ENCODE data around the gene GPC4. TPM values are rescaled to one million over a fixed set of nuclear protein-coding genes. Genes with fewer than 3 reads are reported as not detected.
"Not testable (repeated sequence)": the region's sequence is repeated elsewhere in the genome, so short reads cannot be mapped to it uniquely, and the experiment has no call there.

GPC4 gene
- polyA plus RNA-seq, 1 donor: 20.3 TPM

DNA sequence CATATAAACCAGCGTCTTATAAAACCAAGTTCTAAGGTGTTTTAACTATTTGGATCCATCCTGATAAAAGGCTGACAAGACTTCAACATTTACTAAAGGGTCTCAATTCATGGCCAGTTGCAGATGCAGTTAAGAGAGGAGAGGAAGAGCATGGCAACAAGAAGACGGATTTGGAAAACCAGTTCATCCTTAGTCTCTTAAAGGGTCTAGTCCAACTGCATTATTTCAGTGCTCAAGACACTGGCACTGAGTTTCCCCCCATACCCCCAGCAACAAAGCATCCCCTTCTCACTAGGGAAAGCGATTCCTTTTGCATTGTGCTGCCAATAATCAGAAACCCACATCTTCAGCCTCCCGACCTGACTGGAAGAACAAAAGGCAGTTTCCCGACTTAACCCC, 106.8 kb downstream of the GPC4 start:
- DNase-seq: no peak

- DNase-seq: no peak
Measured at GRCh38 chrX:133307637-133308498, 107.4 kb downstream of the GPC4 start.

GRCh38 chrX:133307094-133307493, 108.2 kb downstream of the GPC4 start:
- DNase-seq: no peak

DNA sequence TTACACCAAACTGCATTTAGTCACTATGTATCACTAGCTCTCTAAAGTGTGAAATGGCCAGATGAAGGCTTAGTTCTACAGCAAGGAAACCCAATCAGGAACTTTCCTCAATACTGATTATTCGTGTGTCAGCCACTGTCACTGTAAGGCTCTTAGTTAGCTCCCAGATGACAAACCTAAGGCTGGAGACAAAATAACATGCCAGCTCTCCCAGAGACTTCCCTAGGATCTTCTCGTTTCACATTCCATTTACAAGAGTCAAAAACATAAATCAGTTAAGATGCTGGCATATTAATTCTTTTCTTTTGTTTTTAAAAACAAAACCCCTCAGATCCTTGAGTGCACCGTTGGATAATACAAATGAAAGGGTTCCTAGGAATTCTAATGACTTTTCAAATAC, 109.0 kb downstream of the GPC4 start:
- no peak for DNase-seq

GRCh38 chrX:133305348-133305747, 109.9 kb downstream of the GPC4 start:
- no peak for DNase-seq

GRCh38 chrX:133302775-133303445, 112.4 kb downstream of the GPC4 start:
- no peak for DNase-seq

DNA sequence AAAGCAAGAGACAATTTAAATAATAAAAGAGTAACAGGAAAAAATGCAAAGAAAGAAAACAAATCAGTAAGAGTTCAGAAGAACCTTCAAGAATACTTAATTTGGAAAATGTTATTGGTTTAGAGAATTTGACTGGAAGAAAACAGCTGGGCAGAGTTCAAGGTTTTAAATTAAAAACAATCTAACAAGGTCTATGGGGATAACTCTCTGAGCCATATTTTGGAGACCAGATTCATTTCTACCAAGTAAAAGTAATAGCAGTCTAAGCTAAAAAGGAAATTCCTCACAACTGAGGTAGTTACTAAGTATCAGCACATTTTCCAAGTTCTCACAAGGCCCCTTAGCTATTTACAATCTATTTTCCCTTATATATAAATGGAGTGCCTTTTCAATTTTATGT, 114.7 kb downstream of the GPC4 start:
- DNase-seq: no peak

GRCh38 chrX:133297284-133297683, 118.0 kb downstream of the GPC4 start:
- no peak for DNase-seq

- DNase-seq: no peak
Measured at GRCh38 chrX:133294126-133294525, 121.2 kb downstream of the GPC4 start.

DNA sequence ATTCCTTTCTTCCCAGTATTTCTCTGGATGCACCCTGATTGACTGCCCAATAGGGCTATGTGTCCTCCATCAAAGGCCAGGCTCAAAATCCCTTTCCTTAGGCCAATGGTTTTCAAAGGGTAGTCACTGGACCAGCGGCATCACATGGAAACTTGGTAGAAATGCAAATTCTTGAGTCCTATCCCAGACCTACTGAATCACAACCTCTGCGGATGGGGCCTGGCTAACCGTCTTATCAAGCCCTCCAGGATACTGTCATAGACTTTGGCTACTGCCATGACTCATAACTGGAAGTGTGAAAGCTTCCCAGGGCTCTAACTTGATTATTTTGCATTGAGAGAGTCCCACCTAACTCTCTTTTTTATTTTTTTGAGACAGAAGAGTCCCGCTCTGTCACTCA, 125.2 kb downstream of the GPC4 start:
- no peak for DNase-seq

GRCh38 chrX:133287860-133288259, 127.4 kb downstream of the GPC4 start:
- no peak for DNase-seq

GRCh38 chrX:133285341-133285740, 129.9 kb downstream of the GPC4 start:
- no peak for DNase-seq

GRCh38 chrX:133279112-133279730, 136.1 kb downstream of the GPC4 start:
- not testable (repeated sequence) for DNase-seq

- no peak for DNase-seq
Measured at GRCh38 chrX:133273180-133273579, 142.1 kb downstream of the GPC4 start.

- no peak for DNase-seq
Measured at GRCh38 chrX:133269168-133269567, 146.1 kb downstream of the GPC4 start.

DNA sequence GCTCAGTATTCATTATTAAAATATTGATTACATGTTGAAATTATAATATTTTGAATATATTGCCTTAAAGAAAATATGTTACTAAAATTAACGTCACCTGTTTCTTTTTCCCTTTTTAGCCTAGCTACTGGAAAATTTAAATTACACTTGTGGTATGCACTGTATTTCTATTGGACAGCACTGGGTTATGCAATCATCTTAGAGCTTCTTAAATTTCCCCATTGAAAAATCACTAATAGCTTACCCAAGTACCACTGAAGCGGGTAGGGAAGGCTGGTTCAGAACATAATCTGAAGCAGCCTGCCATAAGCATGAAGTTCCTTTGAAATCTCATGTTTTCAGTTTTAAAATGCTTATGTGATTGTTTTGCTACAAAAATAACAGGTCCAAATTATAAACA, 147.7 kb downstream of the GPC4 start:
- no peak for DNase-seq

DNA sequence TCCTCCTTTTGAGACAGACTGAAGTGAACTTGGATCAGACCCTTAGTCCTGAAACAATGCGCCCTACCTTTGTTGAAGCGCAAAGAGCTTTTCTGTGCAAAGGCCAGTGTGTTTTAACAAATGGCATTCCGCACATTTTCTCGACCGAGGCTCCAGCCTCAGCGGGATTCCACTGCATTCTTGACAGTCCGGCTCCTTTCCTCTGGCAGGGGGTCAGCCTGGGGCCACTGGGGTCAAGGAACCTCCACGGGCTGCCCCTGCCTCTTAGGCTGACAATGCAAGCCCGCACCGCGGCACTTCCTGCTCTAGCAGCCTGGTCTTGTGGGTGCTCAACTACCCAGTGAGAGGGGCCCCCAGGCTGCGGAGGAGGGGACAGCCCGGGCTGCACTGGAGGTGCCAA, 150.0 kb downstream of the GPC4 start:
- DNase-seq: peak; percentile 20

GRCh38 chrX:133258481-133258880, 156.8 kb downstream of the GPC4 start:
- no peak for DNase-seq

GRCh38 chrX:133254666-133255065, 160.6 kb downstream of the GPC4 start:
- DNase-seq: no peak

DNA sequence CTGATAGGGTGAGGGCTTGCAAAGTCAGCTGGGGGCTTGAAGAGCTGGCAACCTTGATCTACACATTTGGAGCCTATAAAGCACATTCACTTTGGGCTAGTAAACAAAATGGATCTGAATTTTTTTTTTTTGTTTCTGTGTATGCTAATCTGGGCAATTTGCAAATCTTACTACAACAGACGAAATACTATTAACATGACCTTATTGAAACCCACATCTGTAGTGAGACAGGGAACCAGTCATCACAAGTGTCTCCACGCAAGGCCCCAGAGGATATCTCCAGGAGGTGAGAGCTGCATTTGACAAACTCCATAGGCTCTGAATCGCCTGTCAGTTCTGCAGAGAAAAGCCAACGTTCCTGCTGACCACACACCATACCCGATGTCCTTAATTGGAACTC, 164.1 kb downstream of the GPC4 start:
- no peak for DNase-seq

GRCh38 chrX:133250184-133251100, 164.8 kb downstream of the GPC4 start:
- no peak for DNase-seq
